MM.1S (cell line): Measurements from ENCODE around the gene EPN1.

Experiments
- DNase-seq: peaks from one replicate; pipeline ENCODE4 v3.0.0-alpha.2; 2015
- H2AFZ ChIP-seq: fragments of 300-600 bp; sonication (generic); 2 replicates; pipeline ENCODE4 v1.6.0; 2016; ENCODE audit warnings: antibody characterized with exemption, low read length
- H3F3A ChIP-seq: fragments of 300-600 bp; sonication (generic); 2 replicates; pipeline ENCODE4 v1.6.1; 2016; ENCODE audit warnings: mild to moderate bottlenecking, antibody characterized with exemption, low read length, moderate library complexity, mixed read lengths; ENCODE audit not compliant: insufficient read depth
- H3K27ac ChIP-seq: fragments of 300-600 bp; sonication (generic); 2 replicates; pipeline ENCODE4 v1.5.1; 2016; ENCODE audit warnings: mild to moderate bottlenecking, low read length
- H3K27me3 ChIP-seq: fragments of 300-600 bp; sonication (generic); replicated peaks from 2 replicates; pipeline ENCODE4 v1.6.0; 2016; ENCODE audit warnings: low read length; ENCODE audit not compliant: insufficient read depth
- H3K36me3 ChIP-seq: fragments of 300-600 bp; sonication (generic); replicated peaks from 2 replicates; pipeline ENCODE4 v1.6.1; 2016; ENCODE audit warnings: mild to moderate bottlenecking, low read length, mixed read lengths; ENCODE audit not compliant: insufficient read depth
- H3K4me1 ChIP-seq: fragments of 300-600 bp; sonication (generic); 2 replicates; pipeline ENCODE4 v1.6.1; 2016; ENCODE audit warnings: low read length, mixed read lengths
- H3K4me2 ChIP-seq: fragments of 300-600 bp; sonication (generic); 2 replicates; pipeline ENCODE4 v1.6.0; 2016; ENCODE audit warnings: low read depth, low read length
- H3K4me3 ChIP-seq: fragments of 300-600 bp; sonication (generic); 2 replicates; pipeline ENCODE4 v1.5.1; 2016; ENCODE audit warnings: low read length, mixed read lengths
- H3K79me2 ChIP-seq: fragments of 300-600 bp; sonication (generic); 2 replicates; pipeline ENCODE4 v1.6.1; 2016; ENCODE audit warnings: mixed run types, low read length, mixed read lengths
- H3K9ac ChIP-seq: fragments of 300-600 bp; sonication (generic); 2 replicates; pipeline ENCODE4 v1.6.1; 2016; ENCODE audit warnings: low read length, mixed read lengths
- H3K9me2 ChIP-seq: fragments of 300-600 bp; sonication (generic); replicated peaks from 2 replicates; pipeline ENCODE4 v1.6.1; 2016; ENCODE audit warnings: mild to moderate bottlenecking, low read length, mixed read lengths; ENCODE audit not compliant: insufficient read depth
- H3K9me3 ChIP-seq: fragments of 300-600 bp; sonication (generic); replicated peaks from 2 replicates; pipeline ENCODE4 v1.6.1; 2016; ENCODE audit warnings: mild to moderate bottlenecking, low read length, mixed read lengths; ENCODE audit not compliant: insufficient read depth
- H4K20me1 ChIP-seq: fragments of 300-600 bp; sonication (generic); 2 replicates; pipeline ENCODE4 v1.6.1; 2016; ENCODE audit warnings: mild to moderate bottlenecking, low read length, moderate library complexity, mixed read lengths; ENCODE audit not compliant: insufficient read depth
- EZH2 ChIP-seq: fragments of 300-600 bp; sonication (generic); optimal IDR thresholded peaks from 2 replicates; pipeline ENCODE3; 2017; ENCODE audit warnings: low read depth, mild to moderate bottlenecking, antibody characterized with exemption, low read length, mixed read lengths
- EZH2phosphoT487 ChIP-seq: fragments of 300-600 bp; sonication (generic); IDR thresholded peaks from 2 replicates; pipeline ENCODE4 v1.6.1; 2018; ENCODE audit warnings: antibody characterized with exemption, low read length
- TF ChIP-seq, protein P1 (sequence below): fragments of 300-600 bp; sonication (generic); IDR thresholded peaks from 2 replicates; pipeline ENCODE4 v1.5.1; 2016; ENCODE audit warnings: antibody characterized with exemption, low read length, mixed read lengths

EPN1 gene

DNA sequence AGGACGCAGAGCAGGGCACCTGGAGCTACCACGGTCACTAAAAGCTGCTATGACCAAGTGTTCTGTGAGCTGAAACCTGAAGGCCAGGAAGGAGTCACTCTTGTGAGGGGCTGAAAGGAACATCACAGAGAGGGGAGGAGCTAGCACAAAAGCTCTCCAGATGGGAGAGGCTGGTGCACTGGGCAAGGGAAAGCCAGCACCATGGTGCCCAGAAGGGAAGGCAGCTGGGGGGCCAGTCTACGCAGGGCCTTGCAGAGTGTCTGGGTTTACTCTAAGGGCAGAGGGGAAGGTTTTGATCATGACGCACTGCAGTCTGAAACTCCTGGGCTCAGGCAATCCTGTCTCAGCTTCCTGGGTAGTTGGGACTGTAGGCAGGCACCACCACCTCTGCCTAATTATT is 38.3 kb upstream of the EPN1 start:
- Histone ChIP-seq H3K36me3 (no peaks in the 10 kb centered on the region), H3K9me3 (no peaks in the 10 kb centered on the region), H3K27me3 (no peaks in the 10 kb centered on the region), H3F3A (peaks cover 28% of the 10 kb centered on the region), H3K9me2 (no peaks in the 10 kb centered on the region), H3K27ac (no peak overlapping the region), H3K4me1 (peaks cover 19% of the 10 kb centered on the region), H2AFZ (no peak overlapping the region), H4K20me1 (no peaks in the 10 kb centered on the region), H3K4me3 (no peak overlapping the region), H3K79me2 (peaks cover 39% of the 10 kb centered on the region), H3K4me2 (peak overlapping the region; percentile 95; the same call in 1 of the 2 replicates), H3K9ac (no peak overlapping the region)
- no peak for TF ChIP-seq EZH2
- TF ChIP-seq, protein P1, sequence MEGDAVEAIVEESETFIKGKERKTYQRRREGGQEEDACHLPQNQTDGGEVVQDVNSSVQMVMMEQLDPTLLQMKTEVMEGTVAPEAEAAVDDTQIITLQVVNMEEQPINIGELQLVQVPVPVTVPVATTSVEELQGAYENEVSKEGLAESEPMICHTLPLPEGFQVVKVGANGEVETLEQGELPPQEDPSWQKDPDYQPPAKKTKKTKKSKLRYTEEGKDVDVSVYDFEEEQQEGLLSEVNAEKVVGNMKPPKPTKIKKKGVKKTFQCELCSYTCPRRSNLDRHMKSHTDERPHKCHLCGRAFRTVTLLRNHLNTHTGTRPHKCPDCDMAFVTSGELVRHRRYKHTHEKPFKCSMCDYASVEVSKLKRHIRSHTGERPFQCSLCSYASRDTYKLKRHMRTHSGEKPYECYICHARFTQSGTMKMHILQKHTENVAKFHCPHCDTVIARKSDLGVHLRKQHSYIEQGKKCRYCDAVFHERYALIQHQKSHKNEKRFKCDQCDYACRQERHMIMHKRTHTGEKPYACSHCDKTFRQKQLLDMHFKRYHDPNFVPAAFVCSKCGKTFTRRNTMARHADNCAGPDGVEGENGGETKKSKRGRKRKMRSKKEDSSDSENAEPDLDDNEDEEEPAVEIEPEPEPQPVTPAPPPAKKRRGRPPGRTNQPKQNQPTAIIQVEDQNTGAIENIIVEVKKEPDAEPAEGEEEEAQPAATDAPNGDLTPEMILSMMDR: no peak
- DNase-seq: no peak

DNA sequence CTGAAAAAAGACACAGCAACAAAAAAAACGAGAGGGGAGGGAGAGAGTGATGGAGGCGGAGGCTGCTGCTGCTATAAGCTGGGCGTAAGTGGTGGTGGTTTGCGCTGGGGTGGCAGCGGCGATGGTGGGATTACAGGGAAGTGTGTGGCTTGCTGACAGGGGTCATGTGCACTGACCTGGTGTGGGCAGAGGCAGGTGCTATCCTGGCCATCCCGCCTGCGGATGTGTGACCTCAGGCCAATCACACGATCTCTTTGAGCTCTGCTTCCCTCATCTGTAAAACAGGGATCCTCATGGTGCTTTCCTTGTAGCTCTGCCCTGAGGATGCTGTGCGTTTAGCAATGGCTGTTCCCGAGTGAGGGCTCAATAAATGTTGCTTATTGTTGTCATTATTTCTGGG is 37.5 kb upstream of the EPN1 start:
- peaks cover 39% of the 10 kb centered on the region for H3K79me2 ChIP-seq
- H3K9ac ChIP-seq: no peak overlapping the region

DNA sequence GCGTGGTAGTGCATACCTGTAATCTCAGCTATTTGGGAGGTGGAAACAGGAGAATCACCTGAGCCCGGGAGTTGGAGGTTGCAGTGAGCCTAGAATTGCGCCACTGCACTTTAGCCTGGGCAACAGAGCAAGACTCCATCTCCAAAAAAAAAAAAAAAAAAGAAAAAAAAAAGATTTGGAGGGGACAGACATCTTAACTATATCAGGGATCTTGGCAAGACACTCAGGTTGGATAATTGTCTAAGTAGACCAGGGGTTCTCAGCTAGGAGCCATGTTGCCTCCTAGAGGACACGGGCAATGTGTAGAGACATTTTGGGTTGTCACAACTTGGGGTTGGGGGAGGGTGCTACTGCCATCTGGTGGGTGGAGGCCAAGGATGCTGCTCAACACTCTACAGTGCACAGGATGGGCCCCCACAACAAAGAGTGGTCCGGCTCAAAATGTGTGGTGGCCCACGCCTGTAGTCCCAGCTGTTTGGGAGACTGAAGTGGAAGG is 36.1 kb upstream of the EPN1 start:
- H3K79me2 ChIP-seq: peaks cover 41% of the 10 kb centered on the region
- peaks cover 25% of the 10 kb centered on the region for H3F3A ChIP-seq
- no peaks in the 10 kb centered on the region for H3K9me2 ChIP-seq
- H3K4me3 ChIP-seq: no peak overlapping the region
- H3K27me3 ChIP-seq: no peaks in the 10 kb centered on the region
- no peak overlapping the region for H2AFZ ChIP-seq
- no peak overlapping the region for H3K27ac ChIP-seq
- H3K36me3 ChIP-seq: no peaks in the 10 kb centered on the region
- H3K9me3 ChIP-seq: no peaks in the 10 kb centered on the region
- H3K9ac ChIP-seq: no peak overlapping the region
- peaks cover 32% of the 10 kb centered on the region for H3K4me1 ChIP-seq
- peak; percentile 75 for DNase-seq
- no peaks in the 10 kb centered on the region for H4K20me1 ChIP-seq
- TF ChIP-seq, protein P1: peak; percentile 65
- TF ChIP-seq EZH2: no peak
- no peak overlapping the region for H3K4me2 ChIP-seq

More for the DNA sequence above, 37.5 kb upstream of the EPN1 start:
- Histone ChIP-seq H3K9me2 (no peaks in the 10 kb centered on the region), H4K20me1 (no peaks in the 10 kb centered on the region), H2AFZ (no peak overlapping the region), H3K36me3 (no peaks in the 10 kb centered on the region), H3K27ac (no peak overlapping the region), H3K27me3 (no peaks in the 10 kb centered on the region), H3K4me1 (peaks cover 24% of the 10 kb centered on the region), H3K9me3 (no peaks in the 10 kb centered on the region), H3F3A (peaks cover 30% of the 10 kb centered on the region), H3K4me3 (no peak overlapping the region), H3K4me2 (no peak overlapping the region)
- TF ChIP-seq, protein P1: no peak
- TF ChIP-seq EZH2 (no peak), EZH2phosphoT487 (no peak)
- no peak for DNase-seq
